ENCODE measurements around the gene PDIA2. TPM values are rescaled to one million over a fixed set of nuclear protein-coding genes. Genes with fewer than 3 reads are reported as not detected.
"Not testable (repeated sequence)": the region's sequence is repeated elsewhere in the genome, so short reads cannot be mapped to it uniquely, and the experiment has no call there.

PDIA2 gene
- total RNA-seq, 2 experiments from 2014 or later = not detected

GRCh38 chr16:266258-267164, 16.5 kb upstream of the PDIA2 start:
- CTCF ChIA-PET = no interaction called here
- H3K27me3 Mint-ChIP-seq = no peaks in the 10 kb centered on the region
- peaks cover 5% of the 10 kb centered on the region for H3K9me3 Mint-ChIP-seq
- no peaks in the 10 kb centered on the region for H3K36me3 Mint-ChIP-seq (ENCODE audit: low read depth)
- no peak overlapping the region for H3K4me3 Mint-ChIP-seq
- POLR2A ChIA-PET = no interaction called here
- H3K27ac Mint-ChIP-seq = peak overlapping the region; percentile 19
- no peaks in the 10 kb centered on the region for H3K4me1 Mint-ChIP-seq
- DNase-seq = no peak

GRCh38 chr16:267562-267961, 15.4 kb upstream of the PDIA2 start:
- CTCF ChIA-PET, POLR2A ChIA-PET: not testable (repeated sequence)

DNA sequence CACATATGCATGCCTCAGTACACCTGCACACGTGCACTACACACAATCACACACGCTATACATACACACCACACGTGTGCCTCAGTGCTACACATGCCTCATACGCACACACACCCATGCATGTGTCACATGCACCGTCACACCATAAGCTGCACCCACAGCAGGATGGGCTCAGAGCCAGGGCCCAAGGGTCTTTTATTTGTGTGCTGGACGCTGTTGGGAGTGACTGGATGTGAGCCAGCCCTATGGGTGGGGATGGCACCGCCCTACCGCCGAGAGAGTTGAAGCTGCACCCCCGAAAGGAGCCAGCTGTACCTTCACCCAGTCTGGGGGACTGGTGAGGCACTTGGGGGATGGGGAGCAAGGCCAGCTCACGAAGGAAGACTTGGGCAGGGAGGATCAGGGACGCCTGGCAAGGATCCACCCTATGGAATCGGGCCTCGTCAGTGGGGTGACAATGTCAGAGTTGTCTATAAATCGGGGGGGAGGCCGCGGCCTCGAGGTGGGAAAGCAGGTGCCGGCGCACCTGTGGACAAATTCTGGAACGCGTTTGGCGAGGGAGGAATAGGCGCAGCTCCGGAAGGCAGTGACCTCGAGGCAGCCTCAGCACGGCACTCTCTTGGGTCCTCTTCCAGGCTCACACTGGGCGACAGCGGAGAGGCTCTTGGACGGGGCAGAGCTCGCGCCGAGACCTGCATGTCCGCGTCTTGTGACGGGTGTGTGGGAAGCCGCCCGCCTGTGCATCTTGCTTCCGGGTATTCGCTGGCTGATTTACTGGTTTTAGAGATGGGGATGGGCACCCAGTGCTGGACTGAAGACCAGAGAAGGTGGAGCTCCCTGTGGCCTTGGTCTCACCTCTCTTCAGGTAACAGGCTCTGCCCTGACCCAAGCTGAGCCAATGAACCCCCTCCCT, 14.6 kb upstream of the PDIA2 start:
- POLR2A ChIA-PET = no interaction called here
- CTCF ChIA-PET = interaction anchor here (1.5 kb wide), 1 partner anchor 11 kb away, joined by 4 read pairs; no protein-coding TSS in a partner anchor
- H3K36me3 Mint-ChIP-seq (ENCODE audit: low read depth) = no peaks in the 10 kb centered on the region

More at GRCh38 chr16:267562-267961, 15.4 kb upstream of the PDIA2 start:
- not testable (repeated sequence) for DNase-seq; H3K9me3 Mint-ChIP-seq; H3K36me3 Mint-ChIP-seq (ENCODE audit: low read depth); H3K4me1 Mint-ChIP-seq; H3K27me3 Mint-ChIP-seq; H3K27ac Mint-ChIP-seq; H3K4me3 Mint-ChIP-seq

DNA sequence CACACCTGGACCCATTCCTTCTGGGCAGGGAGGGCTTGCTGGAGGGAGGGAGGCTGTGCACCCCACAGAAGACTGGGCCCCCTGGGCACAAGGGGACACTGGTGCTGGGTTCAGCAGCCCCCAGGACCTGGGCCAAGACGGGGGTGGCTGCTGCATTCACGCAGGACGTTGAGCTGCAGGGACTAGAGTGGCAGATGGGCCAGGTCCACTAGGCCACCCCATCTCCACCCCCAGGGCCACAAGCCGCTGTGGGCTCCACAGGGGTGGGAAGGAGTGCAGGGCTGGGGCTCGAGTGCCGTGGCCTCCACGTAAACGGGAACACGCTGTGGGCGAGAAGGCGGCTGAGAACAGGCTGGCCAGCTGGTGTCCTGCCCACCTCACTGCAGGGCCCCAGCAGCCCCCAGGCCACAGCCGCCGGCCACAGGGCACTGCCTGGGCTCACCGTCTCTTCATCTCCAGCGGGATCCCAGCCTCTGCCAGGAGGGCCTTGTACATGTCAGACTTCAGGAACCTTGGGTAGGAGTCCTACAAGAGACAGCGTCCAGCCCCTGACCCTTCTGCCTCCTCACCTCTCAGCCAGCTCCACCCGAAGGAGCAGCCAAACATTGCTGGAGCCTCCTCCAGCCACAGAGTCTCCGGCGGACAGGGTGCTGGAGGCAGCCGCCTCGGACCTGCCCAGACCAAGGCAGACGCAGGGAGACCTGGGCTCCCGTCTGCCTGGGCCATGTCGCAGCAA, 13.7 kb upstream of the PDIA2 start:
- POLR2A ChIA-PET = no interaction called here

More for the DNA sequence above, 14.6 kb upstream of the PDIA2 start:
- DNase-seq = no peak
- H3K27me3 Mint-ChIP-seq = peaks cover 2% of the 10 kb centered on the region
- no peak overlapping the region for H3K4me3 Mint-ChIP-seq
- no peak overlapping the region for H3K27ac Mint-ChIP-seq
- no peaks in the 10 kb centered on the region for H3K4me1 Mint-ChIP-seq
- H3K9me3 Mint-ChIP-seq = peaks cover 5% of the 10 kb centered on the region

GRCh38 chr16:270381-271255, 12.3 kb upstream of the PDIA2 start:
- peaks cover 3% of the 10 kb centered on the region for H3K4me1 Mint-ChIP-seq
- POLR2A ChIA-PET = no interaction called here

More for the DNA sequence above, 13.7 kb upstream of the PDIA2 start:
- Mint-ChIP-seq H3K27ac (peak overlapping the region; percentile 25), H3K4me1 (no peaks in the 10 kb centered on the region), H3K36me3 (ENCODE audit: low read depth) (no peaks in the 10 kb centered on the region), H3K4me3 (no peak overlapping the region), H3K9me3 (peaks cover 5% of the 10 kb centered on the region), H3K27me3 (peaks cover 2% of the 10 kb centered on the region)
- no peak for DNase-seq
- CTCF ChIA-PET = interaction anchor here (1.5 kb wide), 1 partner anchor 10 kb away, joined by 4 read pairs; no protein-coding TSS in a partner anchor

DNA sequence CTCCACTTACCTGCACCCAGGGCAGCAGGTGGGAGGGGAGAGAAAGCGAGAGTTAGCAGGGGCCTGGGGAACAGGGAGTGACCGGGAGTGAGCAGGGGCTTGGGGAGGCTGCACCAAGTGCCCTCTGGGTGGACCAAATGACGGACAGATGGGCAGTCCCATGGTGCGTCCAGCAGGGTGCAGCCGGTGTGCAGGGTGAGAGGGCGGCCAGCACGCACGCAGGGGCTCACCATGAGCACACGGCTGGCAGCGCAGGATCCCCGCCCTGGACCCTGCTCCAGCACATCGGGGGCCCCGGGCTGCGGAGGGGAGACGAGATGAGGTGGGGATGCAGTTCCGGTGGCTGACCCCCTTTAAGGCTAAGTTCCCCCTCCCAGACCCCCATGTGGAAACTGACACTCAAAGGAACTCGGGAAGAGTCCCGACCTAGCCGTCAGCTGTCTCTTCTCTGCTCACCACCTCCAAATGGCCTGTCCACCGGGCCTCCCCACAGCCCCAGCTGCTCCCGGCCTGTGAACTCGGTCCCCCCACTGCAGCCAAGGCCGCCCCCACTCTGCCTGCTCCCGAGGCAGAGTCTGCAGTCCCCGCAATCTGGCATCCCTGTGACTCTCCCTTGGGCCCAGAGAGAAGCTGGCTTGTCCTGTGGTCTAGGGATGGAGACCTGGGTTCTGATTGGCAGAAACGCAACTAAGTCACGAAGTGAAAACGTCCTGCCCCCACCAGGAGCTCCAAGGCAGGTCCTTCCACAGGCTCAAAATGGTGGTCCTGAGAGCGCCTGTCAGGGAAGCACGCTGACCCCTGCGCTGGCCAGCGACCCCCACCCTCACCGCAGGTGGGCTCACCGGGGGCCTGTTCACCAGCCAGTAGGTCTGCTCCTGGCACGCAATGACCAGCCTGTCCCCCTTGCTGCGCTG, 10.1 kb upstream of the PDIA2 start:
- peaks cover 2% of the 10 kb centered on the region for H3K9me3 Mint-ChIP-seq

More at GRCh38 chr16:270381-271255, 12.3 kb upstream of the PDIA2 start:
- CTCF ChIA-PET = interaction anchor here (1.2 kb wide), 1 partner anchor 27 kb away, joined by 3 read pairs; no protein-coding TSS in a partner anchor
- peaks cover 9% of the 10 kb centered on the region for H3K27me3 Mint-ChIP-seq
- H3K4me3 Mint-ChIP-seq = no peak overlapping the region
- peaks cover 5% of the 10 kb centered on the region for H3K9me3 Mint-ChIP-seq
- DNase-seq = no peak
- no peaks in the 10 kb centered on the region for H3K36me3 Mint-ChIP-seq (ENCODE audit: low read depth)
- H3K27ac Mint-ChIP-seq = no peak overlapping the region

GRCh38 chr16:273547-274421, 9.2 kb upstream of the PDIA2 start:
- Mint-ChIP-seq H3K9me3 (no peaks in the 10 kb centered on the region), H3K27me3 (peaks cover 28% of the 10 kb centered on the region), H3K4me3 (no peak overlapping the region), H3K4me1 (peaks cover 5% of the 10 kb centered on the region), H3K27ac (no peak overlapping the region), H3K36me3 (ENCODE audit: low read depth) (no peaks in the 10 kb centered on the region)
- no peak for DNase-seq
- ChIA-PET POLR2A (no interaction called here), CTCF (no interaction called here)

More for the DNA sequence above, 10.1 kb upstream of the PDIA2 start:
- no peak overlapping the region for H3K27ac Mint-ChIP-seq
- POLR2A ChIA-PET = no interaction called here
- peaks cover 23% of the 10 kb centered on the region for H3K27me3 Mint-ChIP-seq
- H3K4me3 Mint-ChIP-seq = no peak overlapping the region
- peaks cover 5% of the 10 kb centered on the region for H3K4me1 Mint-ChIP-seq
- CTCF ChIA-PET = no interaction called here
- DNase-seq = no peak
- no peaks in the 10 kb centered on the region for H3K36me3 Mint-ChIP-seq (ENCODE audit: low read depth)

DNA sequence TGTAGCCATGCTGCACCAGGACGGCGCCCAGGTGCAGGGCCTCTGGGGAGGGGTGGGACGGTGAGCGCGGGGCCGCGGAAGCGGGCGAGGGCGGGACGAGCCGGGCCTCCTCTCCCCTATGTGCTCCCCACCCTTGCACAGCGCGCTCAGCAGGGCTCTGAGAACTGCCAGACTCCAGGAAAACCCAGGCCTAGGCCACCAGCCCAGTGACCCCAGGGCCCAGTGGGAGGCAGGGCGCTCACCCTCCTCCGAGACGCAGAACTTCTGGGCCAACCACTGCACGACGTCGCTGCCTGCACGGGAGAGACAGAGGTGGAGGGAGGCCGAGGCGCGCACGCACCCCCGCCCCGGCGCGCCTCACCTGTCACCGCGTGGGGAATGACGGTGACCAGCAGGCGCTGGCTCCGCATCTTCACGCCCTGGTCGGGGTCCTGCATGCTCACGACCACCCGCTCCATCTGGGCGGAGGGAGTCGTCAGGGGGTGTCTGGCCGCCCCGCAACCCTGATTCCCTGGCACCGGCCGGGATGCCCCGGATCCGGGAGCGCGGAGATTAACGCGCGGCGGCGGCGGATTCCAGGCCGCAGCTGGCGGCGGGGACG, 7.8 kb upstream of the PDIA2 start:
- CTCF ChIA-PET = interaction anchor here (0.6 kb wide), 1 partner anchor 34 kb away, joined by 4 read pairs; no protein-coding TSS in a partner anchor
- POLR2A ChIA-PET = no interaction called here
- Mint-ChIP-seq H3K9me3 (no peaks in the 10 kb centered on the region), H3K27me3 (peaks cover 36% of the 10 kb centered on the region), H3K4me1 (peaks cover 8% of the 10 kb centered on the region), H3K27ac (no peak overlapping the region), H3K4me3 (no peak overlapping the region), H3K36me3 (ENCODE audit: low read depth) (no peaks in the 10 kb centered on the region)
- no peak for DNase-seq

DNA sequence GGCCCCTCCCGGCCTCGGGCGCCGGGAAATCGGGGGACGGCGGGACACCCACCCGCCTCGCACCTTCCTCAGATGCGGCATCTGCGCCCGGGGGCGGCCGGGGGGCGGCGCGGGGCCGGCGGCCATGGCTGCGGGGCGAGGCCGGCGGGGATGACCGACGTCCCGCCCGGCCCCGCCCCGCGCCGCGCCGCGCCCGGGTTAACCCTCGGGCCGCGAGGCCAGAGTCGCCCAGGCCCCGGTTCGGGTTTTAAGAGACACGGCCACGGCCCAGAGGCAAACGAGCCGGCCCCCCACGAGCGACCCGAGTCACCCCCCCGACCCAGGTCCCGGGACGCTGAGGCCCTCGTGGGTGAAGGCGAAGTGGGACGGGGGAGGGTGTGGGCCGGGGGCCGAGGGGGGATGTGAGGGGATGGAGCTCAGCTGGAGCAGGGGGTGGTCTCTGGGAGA, 7.2 kb upstream of the PDIA2 start, which contains the start of gene RGS11:
Gene RGS11, minus strand, starts transcription at position 159 of the 447 bp plus-strand sequence. Its CDS starts 33 bp downstream, at position 126.
- ChIA-PET CTCF (no interaction called here), POLR2A (no interaction called here)
- Mint-ChIP-seq H3K36me3 (ENCODE audit: low read depth) (no peaks in the 10 kb centered on the region), H3K4me3 (no peak within 1 kb of the TSS), H3K27ac (no peak within 1 kb of the TSS), H3K27me3 (peaks cover 36% of the 10 kb centered on the region), H3K9me3 (no peaks in the 10 kb centered on the region), H3K4me1 (peaks cover 8% of the 10 kb centered on the region)
- DNase-seq = no peak

- Mint-ChIP-seq H3K4me1 (peaks cover 8% of the 10 kb centered on the region), H3K36me3 (ENCODE audit: low read depth) (no peaks in the 10 kb centered on the region), H3K9me3 (no peaks in the 10 kb centered on the region), H3K4me3 (no peak overlapping the region), H3K27me3 (peaks cover 41% of the 10 kb centered on the region), H3K27ac (no peak overlapping the region)
- ChIA-PET CTCF (no interaction called here), POLR2A (no interaction called here)
- no peak for DNase-seq
Measured at GRCh38 chr16:276426-277077, 6.4 kb upstream of the PDIA2 start.

Measured in activated CD4-positive, alpha-beta T cell treated with anti-CD3 and anti-CD28 coated beads, Interleukin-2, amount 10 ng/mL, durations not matched to agents 7 days and 5 days (primary cell).